Type B pancreatic cell (in vitro differentiated cells): ENCODE results near the gene STOML3. TPM values are rescaled to one million over a fixed set of nuclear protein-coding genes. Genes with fewer than 3 reads are reported as not detected.

Experiments
- DNase-seq: peaks from one replicate; pipeline ENCODE4 v3.0.0; 2021; ENCODE audit warnings: mixed read lengths; ENCODE audit not compliant: unreplicated experiment; ENCODE audit errors: extremely low spot score
- H3K27ac Mint-ChIP-seq: 2 replicates; pipeline ENCODE4 v1.8.0; 2021; ENCODE audit warnings: mild to moderate bottlenecking, mixed read lengths
- H3K27me3 Mint-ChIP-seq: 2 replicates; pipeline ENCODE4 v1.8.0; 2021; ENCODE audit warnings: mixed read lengths
- H3K36me3 Mint-ChIP-seq: 2 replicates; pipeline ENCODE4 v1.8.0; 2021; ENCODE audit warnings: mixed read lengths
- H3K4me1 Mint-ChIP-seq: one replicate; pipeline ENCODE4 v1.8.0; 2021; ENCODE audit warnings: mixed read lengths; ENCODE audit not compliant: unreplicated experiment
- H3K4me3 Mint-ChIP-seq: 2 replicates; pipeline ENCODE4 v1.8.0; 2021; ENCODE audit warnings: mild to moderate bottlenecking, mixed read lengths
- H3K9me3 Mint-ChIP-seq: 2 replicates; pipeline ENCODE4 v1.8.0; 2021; ENCODE audit warnings: mixed read lengths
- CTCF ChIP-seq: fragments of 200-600 bp; sonication (generic); conservative IDR thresholded peaks from 2 replicates; pipeline ENCODE4 v1.5.0; 2021; ENCODE audit warnings: antibody characterized with exemption, mild to moderate bottlenecking
- total RNA-seq: library from RNA; stranded (reverse); gene quantifications from 2 replicates; pipeline ENCODE4 v1.2.1, GENCODE V29; 2021; ENCODE audit warnings: low replicate concordance

The STOML3 gene
- total RNA-seq, 1 donor from 2014 or later = 0.56 TPM

DNA sequence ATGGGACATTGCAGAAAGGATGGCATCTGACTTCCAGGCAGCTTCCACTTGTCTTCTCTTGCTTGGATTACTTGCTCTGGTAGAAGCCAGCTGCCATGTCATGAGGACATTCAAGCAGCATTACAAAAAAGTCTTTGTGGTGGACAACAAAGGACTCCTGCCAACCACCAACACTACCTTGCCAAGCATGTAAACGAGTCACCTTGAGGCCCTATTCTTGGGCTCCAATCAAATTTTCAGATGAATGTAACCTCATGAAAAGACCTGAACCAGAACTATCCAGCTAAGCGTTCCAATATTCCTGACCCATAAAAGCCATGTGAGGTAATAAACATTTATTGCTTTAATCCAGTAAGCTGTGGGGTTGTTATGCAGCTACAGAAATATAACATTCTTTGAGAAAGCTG is 34.8 kb upstream of the STOML3 start:
- Mint-ChIP-seq H3K4me1 (peaks cover 7% of the 10 kb centered on the region), H3K27ac (no peak overlapping the region), H3K27me3 (no peaks in the 10 kb centered on the region), H3K4me3 (no peak overlapping the region), H3K9me3 (no peaks in the 10 kb centered on the region), H3K36me3 (peaks cover 27% of the 10 kb centered on the region)
- no peak for DNase-seq
- TF ChIP-seq CTCF = no peak

GRCh38 chr13:39023761-39024160 is 33.1 kb upstream of the STOML3 start:
- Mint-ChIP-seq H3K36me3 (peaks cover 30% of the 10 kb centered on the region), H3K4me3 (peak overlapping the region; percentile 2), H3K9me3 (no peaks in the 10 kb centered on the region), H3K4me1 (peaks cover 7% of the 10 kb centered on the region), H3K27ac (peak overlapping the region; percentile 86), H3K27me3 (no peaks in the 10 kb centered on the region)
- DNase-seq = no peak
- no peak for TF ChIP-seq CTCF

GRCh38 chr13:39023316-39023715 is 32.7 kb upstream of the STOML3 start:
- H3K27me3 Mint-ChIP-seq = no peaks in the 10 kb centered on the region
- peaks cover 7% of the 10 kb centered on the region for H3K4me1 Mint-ChIP-seq
- H3K9me3 Mint-ChIP-seq = no peaks in the 10 kb centered on the region
- TF ChIP-seq CTCF = no peak
- H3K27ac Mint-ChIP-seq = peak overlapping the region; percentile 86
- DNase-seq = no peak
- peaks cover 34% of the 10 kb centered on the region for H3K36me3 Mint-ChIP-seq
- peak overlapping the region; percentile 2 for H3K4me3 Mint-ChIP-seq

GRCh38 chr13:39020853-39021462 is 30.3 kb upstream of the STOML3 start:
- TF ChIP-seq CTCF = no peak
- Mint-ChIP-seq H3K4me3 (no peak overlapping the region), H3K27me3 (no peaks in the 10 kb centered on the region), H3K27ac (peak overlapping the region; percentile 40), H3K9me3 (no peaks in the 10 kb centered on the region), H3K36me3 (peaks cover 33% of the 10 kb centered on the region), H3K4me1 (peaks cover 7% of the 10 kb centered on the region)
- no peak for DNase-seq

DNA sequence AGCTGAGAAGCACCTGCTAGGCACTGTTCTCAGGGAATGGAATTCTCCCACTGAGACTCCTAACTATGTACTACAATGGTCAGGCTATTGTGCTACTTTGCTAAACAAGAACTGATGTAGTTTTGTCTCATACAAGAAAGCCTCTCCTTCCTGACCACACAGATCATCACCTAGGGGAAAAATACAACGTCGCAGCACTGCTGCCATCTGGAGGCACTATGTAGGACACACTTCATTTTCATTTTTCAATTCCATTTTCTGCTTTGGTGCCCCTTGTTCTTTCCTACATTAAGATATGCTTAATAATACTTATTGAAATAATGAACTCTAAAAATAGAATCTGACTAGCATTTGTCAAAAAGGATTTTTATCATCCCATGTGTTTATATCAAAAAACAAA is 26.2 kb upstream of the STOML3 start:
- H3K9me3 Mint-ChIP-seq = no peaks in the 10 kb centered on the region
- peak; percentile 75 for TF ChIP-seq CTCF
- peaks cover 46% of the 10 kb centered on the region for H3K36me3 Mint-ChIP-seq
- no peaks in the 10 kb centered on the region for H3K27me3 Mint-ChIP-seq
- no peak overlapping the region for H3K4me3 Mint-ChIP-seq
- no peaks in the 10 kb centered on the region for H3K4me1 Mint-ChIP-seq
- no peak overlapping the region for H3K27ac Mint-ChIP-seq
- no peak for DNase-seq

DNA sequence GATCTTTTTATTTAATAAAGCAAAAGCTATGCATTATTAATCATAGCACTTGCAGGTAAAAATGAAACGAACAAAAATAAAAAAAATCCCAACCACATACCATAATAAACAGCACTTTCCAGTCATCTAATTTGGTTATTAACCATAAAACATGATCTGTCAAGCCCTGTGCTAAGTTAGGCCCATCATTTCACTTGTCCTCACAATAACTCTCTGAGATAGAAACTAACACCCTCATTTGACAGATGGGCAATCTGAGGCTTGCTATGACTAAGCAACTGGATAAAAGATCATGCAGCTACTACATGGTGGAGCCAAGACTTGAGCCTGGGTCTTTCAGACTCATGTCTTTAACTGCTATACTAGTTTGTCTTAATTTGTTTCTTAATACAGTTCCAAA is 25.5 kb upstream of the STOML3 start:
- Mint-ChIP-seq H3K27me3 (no peaks in the 10 kb centered on the region), H3K36me3 (peaks cover 40% of the 10 kb centered on the region), H3K27ac (no peak overlapping the region), H3K4me3 (no peak overlapping the region), H3K9me3 (no peaks in the 10 kb centered on the region), H3K4me1 (no peaks in the 10 kb centered on the region)
- no peak for DNase-seq
- TF ChIP-seq CTCF = no peak
